ENCODE measurements around the gene TUSC2. TPM values are rescaled to one million over a fixed set of nuclear protein-coding genes. Genes with fewer than 3 reads are reported as not detected.

Gene TUSC2
- total RNA-seq, 1 donor from 2014 or later, result 20.8 TPM

Other genes starting within 250 kb of the TUSC2 start
- gene RBM5, start 239.3 kb downstream of the TUSC2 start, total RNA-seq, result 201 and 249 TPM in 2 replicates
- gene SEMA3F, start 172.9 kb downstream of the TUSC2 start, total RNA-seq, result 44.6 and 79.4 TPM in 2 replicates
- not detected in 2 replicates for gene GNAT1, start 136.6 kb downstream of the TUSC2 start, total RNA-seq
- not detected in 2 replicates for gene SLC38A3, start 123.0 kb downstream of the TUSC2 start, total RNA-seq
- 624 and 776 TPM in 2 replicates for gene GNAI2, start 92.0 kb downstream of the TUSC2 start, total RNA-seq
- gene SEMA3B, start 59.1 kb downstream of the TUSC2 start, total RNA-seq, result 0.51 and 1.4 TPM in 2 replicates
- gene LSMEM2, start 49.1 kb downstream of the TUSC2 start, total RNA-seq, result not detected in 2 replicates
- 92.2 and 113 TPM in 2 replicates for gene IFRD2, start 35.8 kb downstream of the TUSC2 start, total RNA-seq
- gene HYAL3, start 28.8 kb downstream of the TUSC2 start, total RNA-seq, result 24.0 and 28.1 TPM in 2 replicates
- gene NAA80, start 28.8 kb downstream of the TUSC2 start, total RNA-seq, result 4.9 and 7.3 TPM in 2 replicates
- gene HYAL1, start 24.6 kb downstream of the TUSC2 start, total RNA-seq, result 11.4 and 30.6 TPM in 2 replicates
- gene HYAL2, start 5.5 kb downstream of the TUSC2 start, total RNA-seq, result 600 and 601 TPM in 2 replicates
- gene RASSF1, start 12.6 kb upstream of the TUSC2 start, total RNA-seq, result 21.7 and 28.8 TPM in 2 replicates
- gene ZMYND10, start 17.5 kb upstream of the TUSC2 start, total RNA-seq, result 0.05 TPM in 1 of 2 replicates, not detected in the other
- 14.0 and 16.8 TPM in 2 replicates for gene NPRL2, start 22.6 kb upstream of the TUSC2 start, total RNA-seq
- 26.2 and 30.0 TPM in 2 replicates for gene CYB561D2, start 22.6 kb upstream of the TUSC2 start, total RNA-seq
- 60.3 and 61.6 TPM in 2 replicates for gene TMEM115, start 31.3 kb upstream of the TUSC2 start, total RNA-seq
- not detected in 2 replicates for gene CACNA2D2, start 175.4 kb upstream of the TUSC2 start, total RNA-seq
- gene C3orf18, start 239.5 kb upstream of the TUSC2 start, total RNA-seq, result 2.7 and 3.6 TPM in 2 replicates
- 8.1 and 13.3 TPM in 2 replicates for gene HEMK1, start 241.3 kb upstream of the TUSC2 start, total RNA-seq

All from dermis blood vessel endothelial cell (primary cell).